Activated CD8-positive, alpha-beta memory T cell treated with anti-CD3 and anti-CD28 coated beads for 24 hours (primary cell): Measurements from ENCODE around the gene SHMT2.
A peak's percentile ranks its signal among the peaks of the same experiment; 100 is the strongest.

Experiments used
- DNase-seq: peaks from one replicate; pipeline ENCODE4 v3.0.0-alpha.2; 2020

Gene SHMT2

DNA sequence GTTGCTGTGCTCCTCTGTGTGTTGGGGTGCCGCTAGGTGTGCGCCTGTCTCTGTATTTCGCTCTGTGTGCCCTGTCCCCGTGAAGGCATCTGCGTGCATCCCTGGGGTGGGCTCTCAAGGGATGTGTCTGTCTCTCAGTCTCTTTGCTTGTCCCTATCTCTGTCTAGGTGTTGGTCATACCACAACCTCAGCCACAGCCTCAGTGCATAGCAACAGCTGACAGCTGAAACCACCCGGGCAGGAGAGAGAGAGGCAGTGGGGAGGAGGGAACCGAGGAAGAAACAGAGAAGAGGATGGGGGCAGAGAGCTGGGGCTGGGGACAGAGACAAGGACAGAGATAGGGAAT, 13.9 kb upstream of the SHMT2 start:
- peak; percentile 69 for DNase-seq

DNA sequence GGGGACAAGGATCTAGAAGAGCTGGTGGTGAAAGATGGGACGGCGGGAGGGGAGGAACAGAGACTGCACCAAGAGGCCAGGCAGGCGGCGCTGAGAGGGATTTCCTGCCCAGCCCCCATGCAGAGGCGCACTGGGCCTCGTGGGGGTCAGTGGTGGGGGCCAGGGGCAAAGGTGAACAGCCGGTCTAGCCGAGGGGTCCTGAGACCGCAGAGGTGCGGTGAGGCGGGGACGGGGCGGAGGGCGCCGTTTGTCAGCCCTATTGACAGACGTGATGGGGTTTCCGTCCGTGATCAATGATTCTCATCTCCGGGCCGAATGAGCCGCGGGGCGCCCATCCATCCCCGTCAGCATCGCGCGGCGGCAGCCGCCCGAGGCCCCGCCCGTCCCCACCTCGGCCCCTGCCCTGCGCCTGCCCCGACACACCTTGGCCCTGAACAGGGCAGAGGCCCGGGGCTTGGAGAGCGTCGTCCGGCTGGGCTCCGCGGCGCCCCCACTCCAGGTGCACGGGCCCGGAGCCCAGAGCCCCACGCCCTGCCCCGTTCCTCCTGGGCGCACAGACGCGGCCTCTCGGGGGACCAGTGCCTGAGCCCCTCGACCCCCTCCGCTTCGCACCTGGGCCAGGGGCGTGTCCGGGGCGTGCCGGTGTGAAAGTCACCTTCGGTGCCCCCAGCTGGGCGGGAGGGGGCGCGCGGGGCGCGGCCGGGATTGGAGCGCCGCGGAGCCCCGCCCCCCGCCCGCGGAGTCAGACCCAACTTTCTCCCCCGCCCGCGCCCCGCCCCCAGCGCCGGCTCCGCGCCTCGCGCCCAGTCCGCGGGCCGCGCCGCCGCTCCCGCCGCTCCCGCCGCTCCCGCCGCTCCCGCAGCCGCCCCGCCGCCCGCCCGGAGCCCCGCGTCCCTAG, 13.2 kb upstream of the SHMT2 start, which contains the start of gene NXPH4:
Gene NXPH4 (plus strand): TSS at position 781 of the 898 bp plus-strand sequence. CDS start 176 bp downstream, outside the sequence.
- DNase-seq = peak; percentile 78

DNA sequence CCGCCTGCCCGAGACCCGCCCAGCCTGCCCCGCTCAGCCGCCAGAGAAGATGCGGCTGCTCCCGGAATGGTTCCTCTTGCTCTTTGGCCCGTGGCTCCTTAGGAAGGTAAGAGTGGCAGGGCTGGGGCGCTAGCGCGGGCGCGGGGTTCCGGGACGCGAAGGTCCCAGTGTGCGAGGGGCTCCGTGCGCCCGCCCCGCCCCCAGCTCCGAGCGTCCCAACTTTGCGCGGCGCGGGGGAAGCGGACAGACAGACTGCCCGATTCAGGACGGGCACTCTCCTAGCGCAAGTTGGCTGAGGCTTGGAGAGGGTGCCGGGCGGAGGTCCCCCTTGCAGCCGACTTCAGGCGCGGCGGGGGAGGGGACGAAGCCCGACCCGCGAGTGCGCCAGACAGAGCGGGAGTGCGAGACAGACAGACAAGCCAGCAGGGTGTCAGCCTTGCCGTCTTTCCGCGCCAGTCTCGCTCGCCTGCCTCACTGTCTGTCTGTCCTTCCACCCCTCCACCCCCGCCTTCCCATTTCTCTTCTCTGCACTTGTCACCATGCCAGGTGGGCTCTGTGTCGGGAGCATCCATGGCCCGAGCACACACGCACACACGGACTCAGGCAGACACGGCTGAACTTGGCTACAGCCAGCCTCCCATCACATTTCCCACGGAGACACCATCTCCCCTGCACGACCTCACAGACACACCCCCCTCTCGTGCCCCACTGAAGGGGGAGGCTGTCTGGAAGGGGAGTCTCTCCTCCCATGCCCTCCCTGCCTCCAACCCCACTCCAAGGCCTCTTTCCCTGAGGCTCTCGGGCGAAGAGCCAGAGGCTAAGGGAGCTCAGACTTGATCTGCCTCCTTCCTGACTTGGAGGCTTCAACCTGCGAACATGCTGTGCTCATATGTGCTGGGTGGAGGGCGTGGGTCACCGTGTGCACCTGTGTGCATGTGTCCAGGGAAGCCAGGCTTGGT, 12.3 kb upstream of the SHMT2 start:
- DNase-seq = peak; percentile 73

DNA sequence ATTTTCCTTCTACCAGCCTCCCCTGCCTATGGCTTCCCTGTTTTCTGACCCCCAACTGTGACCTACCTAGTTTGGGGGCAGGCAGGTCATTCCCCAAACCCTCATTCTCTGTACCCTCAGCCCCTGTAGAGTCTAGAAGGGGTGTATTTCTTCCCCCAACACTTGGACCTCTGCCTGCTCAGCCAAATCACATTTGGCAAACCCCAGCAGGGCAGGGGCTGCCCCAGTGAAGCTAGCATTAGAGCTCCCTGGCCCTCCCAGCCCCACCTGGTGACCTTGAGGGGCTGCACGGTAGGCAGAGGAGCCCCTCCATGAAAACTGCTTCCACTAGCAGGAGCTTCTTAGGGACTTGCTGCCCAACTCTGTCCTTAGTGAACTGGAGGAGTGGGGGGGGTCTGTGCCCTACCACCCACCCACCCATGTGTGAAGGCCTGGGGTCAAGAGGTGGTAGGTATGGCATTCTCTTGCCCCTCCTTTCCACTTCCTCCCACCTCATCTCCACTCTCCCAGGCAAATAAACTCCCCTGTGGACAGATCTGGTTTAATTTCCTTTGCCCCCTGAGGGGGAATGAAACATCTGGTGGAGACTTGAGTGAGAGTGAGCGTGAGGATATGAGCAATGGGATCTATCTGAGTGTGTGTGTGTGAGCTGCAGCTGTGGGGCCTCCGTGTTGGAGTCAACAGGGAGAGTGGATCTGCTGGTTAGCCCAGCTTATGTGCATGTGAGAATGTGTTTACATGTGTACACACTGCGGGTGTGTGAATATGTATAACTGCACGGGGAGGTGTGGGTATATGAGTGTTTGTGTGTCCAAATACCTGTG, 11.3 kb upstream of the SHMT2 start:
- DNase-seq = no peak

DNA sequence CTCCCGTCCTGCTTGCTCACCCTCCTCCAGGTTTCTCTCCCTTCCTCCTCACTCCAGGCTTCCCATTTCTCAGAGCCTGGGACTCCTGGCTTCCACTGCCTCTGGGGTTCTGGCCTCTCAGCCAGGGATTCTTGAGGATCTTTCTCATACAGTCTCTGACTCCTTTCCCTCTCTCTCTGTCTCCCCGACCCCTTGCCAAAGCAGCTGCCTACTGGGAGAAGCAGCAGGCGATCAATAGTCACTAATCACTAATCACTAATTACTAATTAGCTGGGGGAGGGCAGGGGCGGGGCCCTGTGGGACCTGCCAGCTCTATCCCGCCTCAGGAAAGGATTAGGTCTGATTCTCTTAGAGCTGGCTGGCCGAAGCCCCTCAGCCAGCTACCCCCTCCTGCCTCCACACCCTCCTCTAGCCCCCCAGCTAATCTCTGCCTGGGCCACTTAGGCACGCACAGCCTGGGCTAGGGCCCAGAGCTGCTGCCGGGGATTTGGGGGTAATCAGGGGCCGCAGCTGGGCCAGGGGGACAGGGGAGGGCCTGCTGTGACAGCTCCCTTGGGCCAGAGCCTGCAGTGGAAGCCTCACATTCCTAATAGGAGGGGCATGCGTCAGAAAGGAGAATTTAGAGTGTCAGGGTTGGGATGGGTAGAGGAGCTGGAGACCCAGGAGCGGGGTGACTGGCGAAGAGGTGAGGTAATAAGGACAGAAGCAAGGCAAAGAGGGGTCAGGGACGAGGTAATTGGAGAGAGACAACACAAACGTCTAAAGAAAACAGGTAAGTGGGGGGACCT, 10.1 kb upstream of the SHMT2 start:
- no peak for DNase-seq

DNA sequence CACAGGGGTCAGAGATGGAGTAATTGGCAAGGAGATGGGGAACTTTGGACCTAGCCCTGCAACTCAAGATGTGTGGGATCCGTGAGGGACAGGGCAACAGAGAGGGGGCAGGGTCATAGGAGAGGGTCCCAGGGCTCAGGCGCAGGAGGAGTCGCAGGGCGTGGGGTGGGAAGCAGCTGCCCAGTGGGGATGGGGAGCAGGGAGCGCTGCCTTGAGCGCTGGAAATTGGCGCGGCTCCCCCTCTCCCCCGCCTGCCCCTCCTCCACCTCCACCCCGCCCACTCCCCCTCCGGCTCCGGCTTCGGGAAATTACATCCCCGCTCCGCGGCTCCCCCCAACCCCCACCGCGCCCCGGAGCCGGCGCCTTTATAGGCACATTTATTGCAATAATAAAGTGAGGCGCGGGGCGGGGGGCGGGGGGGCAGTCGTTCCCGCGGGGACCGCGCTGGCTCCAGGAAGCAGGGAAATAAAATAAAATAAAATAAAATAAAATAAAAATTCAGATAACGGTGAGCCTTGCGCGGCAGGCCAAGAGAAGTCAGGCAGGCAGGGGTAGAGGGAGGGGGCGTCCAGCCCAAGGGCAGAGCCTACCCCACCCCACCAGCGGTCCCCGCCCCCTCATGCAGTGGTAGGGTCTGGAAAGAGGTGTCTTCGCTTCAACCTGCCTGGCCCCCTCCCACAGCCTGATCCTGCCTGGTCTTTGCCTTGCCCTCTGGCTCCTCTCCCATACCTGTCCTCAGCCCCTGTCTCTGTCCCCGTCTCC, 9.3 kb upstream of the SHMT2 start:
- no peak for DNase-seq

DNA sequence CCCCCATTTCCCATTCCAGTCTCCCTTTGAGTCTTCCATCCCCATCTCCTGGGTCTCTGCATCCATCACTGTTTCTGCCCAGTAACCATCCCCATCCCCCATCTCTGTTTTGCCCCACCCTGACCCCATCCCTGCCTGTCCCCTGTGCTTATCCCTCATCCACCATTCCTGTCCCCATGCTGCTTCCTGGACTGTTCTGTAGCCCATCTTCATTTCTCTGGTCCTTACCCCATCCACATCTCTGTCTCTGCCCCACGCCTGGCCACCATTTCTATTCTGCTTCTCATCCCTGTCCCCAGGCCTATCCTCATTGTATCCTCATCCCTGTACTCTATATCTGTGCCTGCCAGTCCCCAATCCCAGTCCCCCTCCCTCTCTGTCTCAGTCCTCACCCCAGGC, 8.7 kb upstream of the SHMT2 start:
- DNase-seq = no peak

DNA sequence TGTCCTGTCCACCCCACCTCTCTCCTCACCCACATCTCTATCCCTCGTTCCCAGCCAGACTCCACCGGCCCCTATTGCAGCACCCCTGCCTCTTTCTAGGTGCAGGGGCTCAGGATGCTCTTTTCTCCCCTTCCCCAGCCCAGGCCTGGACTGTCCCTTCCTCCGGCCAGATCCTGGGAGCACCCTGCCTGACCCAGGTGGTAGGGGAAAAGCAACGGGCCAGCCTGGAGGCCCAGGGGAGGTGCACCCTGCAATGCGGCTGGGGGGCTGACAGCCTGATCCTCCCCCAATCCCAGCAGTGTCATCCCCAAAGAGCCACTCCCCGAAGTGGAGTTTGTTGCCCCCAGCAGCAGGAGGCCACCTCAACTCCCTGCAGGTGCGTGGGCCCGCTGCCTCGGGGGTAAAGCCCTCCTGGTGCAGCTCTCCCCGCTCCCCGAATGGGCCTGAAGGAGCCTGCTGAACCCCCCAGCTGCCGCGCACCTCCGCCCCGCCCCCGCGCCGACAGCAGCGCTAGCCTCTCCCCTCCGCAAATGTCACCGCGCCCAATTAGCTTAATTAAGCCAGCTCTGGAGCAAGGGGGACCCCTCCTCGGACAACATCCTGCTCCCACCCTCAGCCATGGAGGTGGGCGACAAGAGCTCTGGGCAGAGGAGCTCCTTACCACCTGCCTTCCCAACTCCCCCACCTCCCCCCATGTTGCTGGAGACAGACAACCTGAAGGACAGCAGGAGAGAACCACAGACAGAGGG, 8.2 kb upstream of the SHMT2 start:
- no peak for DNase-seq

DNA sequence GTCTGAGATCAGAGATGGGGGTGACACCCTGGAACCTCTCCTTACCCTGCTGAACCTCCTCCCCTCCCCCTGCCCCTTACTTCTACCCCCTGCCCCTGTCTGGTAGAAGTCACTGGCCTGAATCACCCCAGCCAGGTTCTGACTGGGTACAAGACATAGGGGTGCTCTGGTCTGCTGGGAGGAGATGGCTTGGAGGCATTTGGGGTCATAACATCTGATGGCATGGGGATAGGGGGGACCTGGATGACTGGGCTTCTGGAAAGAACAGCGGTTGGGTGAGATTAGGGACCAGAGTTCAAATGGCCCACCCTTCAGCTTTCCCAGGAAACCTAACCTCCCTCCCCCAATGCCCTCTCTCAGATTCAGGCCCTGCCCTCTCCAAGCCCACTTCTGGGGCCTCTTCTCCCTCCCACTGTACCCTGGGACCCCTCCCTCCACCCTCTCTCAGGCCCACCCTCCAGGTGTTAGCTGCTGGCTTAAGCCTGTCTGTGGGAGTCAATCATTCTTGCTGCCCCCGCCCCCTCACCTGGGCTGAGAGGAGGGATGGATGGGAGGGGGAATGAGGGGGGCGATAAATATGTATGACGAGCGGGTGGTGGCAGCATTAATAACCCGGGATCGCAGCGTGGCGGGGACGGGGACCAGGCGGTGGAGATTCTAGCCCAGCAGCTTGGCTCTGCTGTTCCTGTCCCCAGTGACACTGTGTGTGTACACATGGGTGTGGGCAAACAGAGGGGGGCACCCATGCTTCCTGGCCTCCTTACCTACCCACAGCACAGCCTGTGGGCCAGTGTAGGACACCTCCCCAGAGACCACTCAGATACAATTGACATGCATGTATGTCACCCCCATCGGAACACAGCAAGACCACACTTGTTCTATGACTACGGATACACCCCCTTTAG, 7.0 kb upstream of the SHMT2 start:
- no peak for DNase-seq

DNA sequence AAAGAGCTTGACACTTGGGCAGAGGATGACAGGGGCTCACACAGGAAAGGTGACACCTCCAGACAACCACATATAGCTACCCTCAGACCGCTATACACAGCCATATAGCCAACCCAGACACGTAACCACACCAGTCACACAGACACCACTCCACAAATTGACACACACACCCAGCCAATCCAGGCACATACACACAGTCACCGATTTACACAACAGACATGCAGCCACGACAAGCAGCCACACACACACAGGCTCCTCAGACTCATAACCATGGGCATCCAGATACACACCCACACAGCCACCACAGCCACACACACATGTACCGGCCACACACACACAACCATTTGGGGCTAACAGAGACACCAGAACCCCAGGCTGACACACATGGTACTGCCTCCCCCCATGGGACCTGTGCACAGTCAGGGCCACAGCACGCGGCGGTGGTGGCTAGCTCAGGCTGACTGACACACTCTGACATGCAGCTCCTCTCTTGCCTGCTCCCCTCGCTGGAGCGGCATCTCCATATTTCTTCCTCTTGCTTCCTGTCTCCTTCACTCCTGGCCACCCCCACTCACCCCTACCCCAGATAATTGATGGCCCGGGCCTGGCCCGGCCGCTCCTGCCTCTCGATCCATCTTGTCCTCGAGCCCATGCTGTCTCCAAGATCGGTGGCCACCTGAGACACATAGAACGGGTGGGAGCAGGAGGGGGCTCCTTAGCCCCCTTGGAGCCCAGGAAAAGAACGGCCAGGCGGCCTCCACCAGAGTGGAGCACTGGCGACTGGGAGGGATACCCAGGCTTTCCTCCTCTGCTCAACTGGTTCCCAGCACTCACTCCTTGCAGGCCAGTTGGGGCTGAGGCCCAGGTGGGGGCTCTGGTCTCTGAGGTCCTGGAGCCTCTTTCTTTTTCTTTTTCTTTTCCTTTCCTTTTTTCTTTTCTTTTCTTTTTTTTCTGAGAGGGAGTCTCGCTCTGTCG, 6.0 kb upstream of the SHMT2 start:
- DNase-seq = peak; percentile 69

DNA sequence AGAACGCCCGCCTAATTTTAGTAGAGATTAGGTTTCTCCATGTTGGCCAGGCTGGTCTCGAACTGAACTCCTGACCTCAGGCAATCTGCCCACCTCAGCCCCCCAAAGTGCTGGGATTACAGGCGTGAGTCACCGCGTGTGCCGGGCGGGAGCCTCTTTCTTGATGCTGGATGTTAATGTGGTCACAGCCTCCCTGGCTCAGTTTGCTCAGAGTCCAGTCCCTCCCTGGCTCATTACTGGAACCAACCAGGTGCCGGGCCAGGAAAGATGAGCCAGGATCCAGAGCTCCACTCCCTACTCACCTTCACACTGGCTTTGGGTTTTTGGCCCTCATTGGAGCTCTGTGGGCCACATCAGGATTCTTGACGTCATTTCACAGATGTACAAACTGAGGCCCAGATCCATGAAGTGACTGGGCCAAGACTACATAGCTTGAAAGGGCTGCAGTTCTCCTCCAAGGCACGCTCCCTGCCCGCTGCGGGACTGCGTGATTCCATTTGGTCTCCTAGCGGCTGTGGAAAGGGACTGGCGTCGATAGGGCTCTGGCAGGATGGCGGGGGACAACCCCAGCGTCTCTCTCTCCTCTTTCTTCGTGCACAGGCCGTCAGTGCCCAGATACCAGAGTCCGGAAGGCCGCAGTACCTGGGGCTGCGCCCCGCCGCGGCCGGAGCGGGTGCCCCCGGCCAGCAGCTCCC, 5.1 kb upstream of the SHMT2 start:
- no peak for DNase-seq

DNA sequence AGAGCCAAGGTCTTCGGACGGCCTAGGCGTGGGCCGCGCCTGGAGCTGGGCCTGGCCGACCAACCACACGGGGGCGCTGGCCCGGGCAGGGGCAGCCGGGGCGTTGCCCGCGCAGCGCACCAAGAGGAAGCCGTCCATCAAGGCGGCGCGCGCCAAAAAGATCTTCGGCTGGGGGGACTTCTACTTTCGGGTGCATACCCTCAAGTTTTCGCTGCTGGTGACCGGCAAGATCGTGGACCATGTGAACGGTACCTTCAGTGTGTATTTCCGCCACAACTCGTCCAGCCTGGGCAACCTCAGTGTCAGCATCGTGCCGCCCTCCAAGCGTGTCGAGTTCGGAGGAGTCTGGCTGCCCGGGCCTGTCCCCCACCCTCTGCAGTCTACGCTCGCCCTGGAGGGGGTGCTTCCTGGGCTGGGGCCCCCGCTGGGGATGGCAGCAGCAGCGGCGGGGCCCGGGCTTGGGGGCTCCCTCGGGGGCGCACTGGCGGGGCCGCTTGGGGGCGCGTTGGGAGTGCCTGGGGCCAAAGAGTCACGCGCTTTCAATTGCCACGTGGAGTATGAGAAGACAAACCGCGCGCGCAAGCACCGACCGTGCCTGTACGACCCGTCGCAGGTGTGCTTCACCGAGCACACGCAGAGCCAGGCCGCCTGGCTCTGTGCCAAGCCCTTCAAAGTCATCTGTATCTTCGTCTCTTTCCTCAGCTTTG, 4.4 kb upstream of the SHMT2 start:
- DNase-seq = peak; percentile 80

DNA sequence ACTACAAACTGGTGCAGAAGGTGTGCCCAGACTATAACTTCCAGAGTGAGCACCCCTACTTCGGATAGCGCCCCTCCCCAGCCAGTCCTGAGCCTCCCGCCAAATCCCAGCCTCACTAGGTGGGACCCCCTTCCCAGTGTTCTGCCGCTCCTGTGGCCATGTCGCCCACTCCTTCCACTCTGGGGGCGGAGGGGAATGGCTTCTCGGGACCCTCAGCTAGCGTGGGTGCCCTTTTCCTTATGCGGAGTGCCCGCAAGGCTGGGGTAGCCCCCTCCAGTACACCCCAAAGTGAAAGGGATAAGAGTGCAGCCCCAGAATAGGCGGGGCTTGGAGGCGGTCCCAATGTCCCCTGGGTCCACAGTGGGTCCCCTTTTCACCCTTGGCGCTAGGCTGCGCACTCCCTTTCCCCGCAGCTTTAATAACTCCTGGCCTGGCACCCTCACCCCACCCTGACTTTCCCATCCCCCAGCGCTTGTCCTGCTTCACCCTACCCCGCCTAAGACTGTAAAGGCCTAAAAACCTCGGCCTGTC, 3.8 kb upstream of the SHMT2 start:
- DNase-seq = peak; percentile 57

DNA sequence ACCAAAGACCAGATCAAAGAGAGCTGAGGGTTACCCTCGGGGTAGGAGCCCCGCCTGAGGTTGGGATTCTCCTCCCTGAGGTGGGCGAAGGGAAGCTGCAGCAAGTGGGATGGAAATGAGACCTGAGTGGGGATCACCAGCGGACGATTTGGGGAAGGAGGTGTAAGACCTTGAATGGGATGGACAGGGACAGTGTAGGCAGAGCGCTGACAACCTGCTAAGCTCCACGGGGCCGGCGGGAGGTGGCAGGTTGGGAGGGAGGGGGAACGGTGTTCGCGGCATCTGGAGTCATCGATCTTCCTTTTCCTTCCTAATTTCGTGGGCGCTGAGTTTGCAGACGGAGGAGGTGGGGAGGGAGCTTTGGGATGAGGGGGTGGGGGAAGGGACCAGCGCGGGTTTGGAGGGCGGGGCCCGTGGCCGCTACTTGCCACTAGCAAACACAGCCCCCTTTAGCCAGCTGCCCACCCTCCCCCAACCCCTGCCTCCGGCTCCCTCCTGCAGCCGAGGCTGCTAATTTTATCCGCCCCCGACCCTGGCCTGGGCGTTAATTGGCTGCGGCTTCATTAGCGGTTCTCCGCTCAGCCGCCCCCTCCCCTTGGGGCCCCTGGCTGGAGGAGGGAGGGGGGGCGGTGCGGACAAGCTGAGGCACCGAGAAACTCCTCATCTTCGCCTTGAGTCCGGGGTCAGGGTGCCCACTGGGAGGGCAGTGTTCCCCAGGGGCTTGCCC, 2.8 kb upstream of the SHMT2 start:
- DNase-seq = peak; percentile 59

DNA sequence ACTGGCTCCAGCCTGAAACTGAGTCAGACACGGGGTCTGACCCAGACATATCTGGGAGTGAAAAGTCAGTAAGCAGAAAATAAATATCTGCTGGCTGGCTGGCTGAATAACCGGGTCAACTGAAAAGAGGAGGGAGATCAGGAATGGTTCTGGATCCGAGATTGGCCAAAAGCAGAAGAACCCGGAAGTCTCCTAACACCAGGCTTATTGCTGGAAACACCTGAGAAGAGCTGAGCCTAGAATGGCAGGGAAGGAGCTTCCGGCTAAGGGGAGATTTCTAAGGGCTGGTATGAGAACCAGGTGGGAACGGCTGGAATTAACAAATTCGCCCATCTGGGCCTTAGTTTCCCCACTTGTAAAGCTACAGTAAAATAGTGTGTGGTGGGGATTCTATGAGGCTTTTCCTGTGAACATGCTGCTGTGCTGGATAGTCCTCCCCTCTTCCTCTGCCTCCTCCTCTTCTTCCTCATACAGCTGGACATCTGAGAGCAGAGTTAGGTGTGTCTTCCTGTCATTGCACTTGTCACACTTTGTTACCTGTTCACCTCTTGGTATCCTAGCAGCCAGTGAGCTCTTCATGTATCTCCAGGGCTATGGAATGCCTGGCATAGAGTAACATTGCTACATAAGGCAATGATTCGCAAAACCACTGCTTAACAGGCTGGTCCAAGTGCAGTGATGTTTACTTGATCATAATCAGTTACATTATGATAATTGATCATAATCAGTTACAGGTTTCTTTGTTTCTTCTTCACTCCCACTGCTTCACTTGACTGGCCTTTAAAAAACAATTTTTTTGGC, 2.0 kb upstream of the SHMT2 start:
- no peak for DNase-seq
